Measurements from ENCODE around the gene PLA2G2F. TPM values are rescaled to one million over a fixed set of nuclear protein-coding genes. Genes with fewer than 3 reads are reported as not detected.

PLA2G2F gene
- total RNA-seq, 1 experiment from 2014 or later = not detected

DNA sequence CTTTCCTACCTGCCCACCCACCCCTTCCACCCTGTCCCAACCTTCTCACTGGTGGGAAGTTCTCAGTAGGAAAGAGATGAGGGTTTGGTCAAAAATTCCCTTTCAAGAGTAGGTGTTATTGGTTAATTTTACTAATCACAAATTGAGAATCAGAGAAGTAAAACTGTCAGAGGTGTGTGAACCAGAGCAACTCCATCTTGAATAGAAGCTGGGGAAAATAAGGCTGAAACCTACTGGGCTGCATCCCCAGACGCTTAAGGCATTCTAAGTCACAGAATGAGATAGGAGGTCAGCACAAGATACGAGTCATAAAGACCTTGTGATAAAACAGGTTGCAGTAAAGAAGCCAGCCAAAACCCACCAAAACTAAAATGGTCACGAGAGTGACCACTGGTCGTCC is 31.3 kb upstream of the PLA2G2F start:
- POLR2A ChIA-PET = no interaction called here
- CTCF ChIA-PET = interaction anchor here (1.2 kb wide), 1 partner anchor 46 kb away, joined by 3 read pairs; no protein-coding TSS in a partner anchor

More for the DNA sequence above, 31.3 kb upstream of the PLA2G2F start:
- no peaks in the 10 kb centered on the region; the same call in 1 of the 2 replicates for H3K27me3 Mint-ChIP-seq (ENCODE audit: low read depth)
- peaks cover 29% of the 10 kb centered on the region for H3K9me3 Mint-ChIP-seq
- TF ChIP-seq, protein P1, sequence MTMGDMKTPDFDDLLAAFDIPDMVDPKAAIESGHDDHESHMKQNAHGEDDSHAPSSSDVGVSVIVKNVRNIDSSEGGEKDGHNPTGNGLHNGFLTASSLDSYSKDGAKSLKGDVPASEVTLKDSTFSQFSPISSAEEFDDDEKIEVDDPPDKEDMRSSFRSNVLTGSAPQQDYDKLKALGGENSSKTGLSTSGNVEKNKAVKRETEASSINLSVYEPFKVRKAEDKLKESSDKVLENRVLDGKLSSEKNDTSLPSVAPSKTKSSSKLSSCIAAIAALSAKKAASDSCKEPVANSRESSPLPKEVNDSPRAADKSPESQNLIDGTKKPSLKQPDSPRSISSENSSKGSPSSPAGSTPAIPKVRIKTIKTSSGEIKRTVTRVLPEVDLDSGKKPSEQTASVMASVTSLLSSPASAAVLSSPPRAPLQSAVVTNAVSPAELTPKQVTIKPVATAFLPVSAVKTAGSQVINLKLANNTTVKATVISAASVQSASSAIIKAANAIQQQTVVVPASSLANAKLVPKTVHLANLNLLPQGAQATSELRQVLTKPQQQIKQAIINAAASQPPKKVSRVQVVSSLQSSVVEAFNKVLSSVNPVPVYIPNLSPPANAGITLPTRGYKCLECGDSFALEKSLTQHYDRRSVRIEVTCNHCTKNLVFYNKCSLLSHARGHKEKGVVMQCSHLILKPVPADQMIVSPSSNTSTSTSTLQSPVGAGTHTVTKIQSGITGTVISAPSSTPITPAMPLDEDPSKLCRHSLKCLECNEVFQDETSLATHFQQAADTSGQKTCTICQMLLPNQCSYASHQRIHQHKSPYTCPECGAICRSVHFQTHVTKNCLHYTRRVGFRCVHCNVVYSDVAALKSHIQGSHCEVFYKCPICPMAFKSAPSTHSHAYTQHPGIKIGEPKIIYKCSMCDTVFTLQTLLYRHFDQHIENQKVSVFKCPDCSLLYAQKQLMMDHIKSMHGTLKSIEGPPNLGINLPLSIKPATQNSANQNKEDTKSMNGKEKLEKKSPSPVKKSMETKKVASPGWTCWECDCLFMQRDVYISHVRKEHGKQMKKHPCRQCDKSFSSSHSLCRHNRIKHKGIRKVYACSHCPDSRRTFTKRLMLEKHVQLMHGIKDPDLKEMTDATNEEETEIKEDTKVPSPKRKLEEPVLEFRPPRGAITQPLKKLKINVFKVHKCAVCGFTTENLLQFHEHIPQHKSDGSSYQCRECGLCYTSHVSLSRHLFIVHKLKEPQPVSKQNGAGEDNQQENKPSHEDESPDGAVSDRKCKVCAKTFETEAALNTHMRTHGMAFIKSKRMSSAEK (CRISPR knock-in tag; IDR thresholded peaks at IDR 0.05; ENCODE audit: borderline replicate concordance) = no peak
- TF ChIP-seq PRRX2 (CRISPR knock-in tag; IDR thresholded peaks at IDR 0.05) = no peak
- TF ChIP-seq, protein P2, sequence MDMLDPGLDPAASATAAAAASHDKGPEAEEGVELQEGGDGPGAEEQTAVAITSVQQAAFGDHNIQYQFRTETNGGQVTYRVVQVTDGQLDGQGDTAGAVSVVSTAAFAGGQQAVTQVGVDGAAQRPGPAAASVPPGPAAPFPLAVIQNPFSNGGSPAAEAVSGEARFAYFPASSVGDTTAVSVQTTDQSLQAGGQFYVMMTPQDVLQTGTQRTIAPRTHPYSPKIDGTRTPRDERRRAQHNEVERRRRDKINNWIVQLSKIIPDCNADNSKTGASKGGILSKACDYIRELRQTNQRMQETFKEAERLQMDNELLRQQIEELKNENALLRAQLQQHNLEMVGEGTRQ (CRISPR knock-in tag; IDR thresholded peaks at IDR 0.05) = no peak
- no peak for TF ChIP-seq GRHL2 (CRISPR knock-in tag; IDR thresholded peaks at IDR 0.05; ENCODE audit: insufficient replicate concordance, severe bottlenecking)
- no peak for TF ChIP-seq ZNF396 (CRISPR knock-in tag; IDR thresholded peaks at IDR 0.05; ENCODE audit: borderline replicate concordance)
- TF ChIP-seq ZBTB21 (CRISPR knock-in tag; IDR thresholded peaks at IDR 0.05; ENCODE audit: borderline replicate concordance) = no peak
- TF ChIP-seq ZNF416 (CRISPR knock-in tag; IDR thresholded peaks at IDR 0.05) = no peak
- TF ChIP-seq, protein P3, sequence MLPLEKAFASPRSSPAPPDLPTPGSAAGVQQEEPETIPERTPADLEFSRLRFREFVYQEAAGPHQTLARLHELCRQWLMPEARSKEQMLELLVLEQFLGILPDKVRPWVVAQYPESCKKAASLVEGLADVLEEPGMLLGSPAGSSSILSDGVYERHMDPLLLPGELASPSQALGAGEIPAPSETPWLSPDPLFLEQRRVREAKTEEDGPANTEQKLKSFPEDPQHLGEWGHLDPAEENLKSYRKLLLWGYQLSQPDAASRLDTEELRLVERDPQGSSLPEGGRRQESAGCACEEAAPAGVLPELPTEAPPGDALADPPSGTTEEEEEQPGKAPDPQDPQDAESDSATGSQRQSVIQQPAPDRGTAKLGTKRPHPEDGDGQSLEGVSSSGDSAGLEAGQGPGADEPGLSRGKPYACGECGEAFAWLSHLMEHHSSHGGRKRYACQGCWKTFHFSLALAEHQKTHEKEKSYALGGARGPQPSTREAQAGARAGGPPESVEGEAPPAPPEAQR (CRISPR knock-in tag; IDR thresholded peaks at IDR 0.05) = no peak
- TF ChIP-seq, protein P4, sequence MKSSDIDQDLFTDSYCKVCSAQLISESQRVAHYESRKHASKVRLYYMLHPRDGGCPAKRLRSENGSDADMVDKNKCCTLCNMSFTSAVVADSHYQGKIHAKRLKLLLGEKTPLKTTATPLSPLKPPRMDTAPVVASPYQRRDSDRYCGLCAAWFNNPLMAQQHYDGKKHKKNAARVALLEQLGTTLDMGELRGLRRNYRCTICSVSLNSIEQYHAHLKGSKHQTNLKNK (CRISPR knock-in tag; IDR thresholded peaks at IDR 0.05) = no peak
- TF ChIP-seq, protein P5, sequence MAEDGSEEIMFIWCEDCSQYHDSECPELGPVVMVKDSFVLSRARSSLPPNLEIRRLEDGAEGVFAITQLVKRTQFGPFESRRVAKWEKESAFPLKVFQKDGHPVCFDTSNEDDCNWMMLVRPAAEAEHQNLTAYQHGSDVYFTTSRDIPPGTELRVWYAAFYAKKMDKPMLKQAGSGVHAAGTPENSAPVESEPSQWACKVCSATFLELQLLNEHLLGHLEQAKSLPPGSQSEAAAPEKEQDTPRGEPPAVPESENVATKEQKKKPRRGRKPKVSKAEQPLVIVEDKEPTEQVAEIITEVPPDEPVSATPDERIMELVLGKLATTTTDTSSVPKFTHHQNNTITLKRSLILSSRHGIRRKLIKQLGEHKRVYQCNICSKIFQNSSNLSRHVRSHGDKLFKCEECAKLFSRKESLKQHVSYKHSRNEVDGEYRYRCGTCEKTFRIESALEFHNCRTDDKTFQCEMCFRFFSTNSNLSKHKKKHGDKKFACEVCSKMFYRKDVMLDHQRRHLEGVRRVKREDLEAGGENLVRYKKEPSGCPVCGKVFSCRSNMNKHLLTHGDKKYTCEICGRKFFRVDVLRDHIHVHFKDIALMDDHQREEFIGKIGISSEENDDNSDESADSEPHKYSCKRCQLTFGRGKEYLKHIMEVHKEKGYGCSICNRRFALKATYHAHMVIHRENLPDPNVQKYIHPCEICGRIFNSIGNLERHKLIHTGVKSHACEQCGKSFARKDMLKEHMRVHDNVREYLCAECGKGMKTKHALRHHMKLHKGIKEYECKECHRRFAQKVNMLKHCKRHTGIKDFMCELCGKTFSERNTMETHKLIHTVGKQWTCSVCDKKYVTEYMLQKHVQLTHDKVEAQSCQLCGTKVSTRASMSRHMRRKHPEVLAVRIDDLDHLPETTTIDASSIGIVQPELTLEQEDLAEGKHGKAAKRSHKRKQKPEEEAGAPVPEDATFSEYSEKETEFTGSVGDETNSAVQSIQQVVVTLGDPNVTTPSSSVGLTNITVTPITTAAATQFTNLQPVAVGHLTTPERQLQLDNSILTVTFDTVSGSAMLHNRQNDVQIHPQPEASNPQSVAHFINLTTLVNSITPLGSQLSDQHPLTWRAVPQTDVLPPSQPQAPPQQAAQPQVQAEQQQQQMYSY (CRISPR knock-in tag; IDR thresholded peaks at IDR 0.05) = no peak
- ATAC-seq (no peak), DNase-seq (ENCODE audit: low spot score) (no peak)
- H3K4me3 Mint-ChIP-seq = no peak overlapping the region
- no peak overlapping the region for H3K27ac Mint-ChIP-seq
- H3K36me3 Mint-ChIP-seq = peaks cover 6% of the 10 kb centered on the region
- peaks cover 23% of the 10 kb centered on the region for H3K4me1 Mint-ChIP-seq
